Cardiac fibroblast (primary cell): ENCODE results near the gene PSMD10.

Experiments
- DNase-seq, 2 donors: peaks; one replicate each; pipeline versions ENCODE4 v3.0.0 to v3.0.0-alpha.2; 2010; ENCODE audit warnings: low read depth in 2 of 2
- H3K4me3 ChIP-seq, 2 donors: replicated peaks in 1 of 2; 1 replicate in 1 of 2; 2 replicates in 1 of 2; pipeline ENCODE4 v1.5.1; 2011; ENCODE audit warnings: low read depth in 2 of 2, low read length in 2 of 2, mild to moderate bottlenecking in 2 of 2, moderate library complexity in 1 of 2
- TF ChIP-seq, protein P1 (sequence below): IDR thresholded peaks from one replicate; pipeline ENCODE4 v1.5.1; 2011; ENCODE audit warnings: low read depth, mild to moderate bottlenecking, low read length, inconsistent platforms

PSMD10 gene

DNA sequence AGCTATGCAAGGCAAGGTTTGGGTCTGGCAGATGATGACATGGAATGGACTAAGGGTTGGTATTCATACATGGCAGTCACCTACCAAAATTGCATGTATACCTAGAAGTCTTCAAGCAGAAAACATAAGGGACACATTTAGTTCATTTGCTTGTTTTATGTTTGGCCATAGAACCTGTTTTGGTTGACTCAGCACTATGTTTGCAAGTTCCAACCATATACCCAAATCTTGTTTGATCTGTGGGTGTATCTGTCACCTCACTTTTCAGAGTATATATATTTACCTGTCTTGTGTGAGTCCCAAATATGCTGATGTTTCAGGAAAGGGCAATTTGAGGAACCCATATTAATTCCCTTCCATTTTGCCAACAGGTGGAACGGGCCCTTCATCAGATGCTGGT lies 39.5 kb upstream of the PSMD10 start:
- no peak for DNase-seq
- no peak overlapping the region for H3K4me3 ChIP-seq
- TF ChIP-seq, protein P1, sequence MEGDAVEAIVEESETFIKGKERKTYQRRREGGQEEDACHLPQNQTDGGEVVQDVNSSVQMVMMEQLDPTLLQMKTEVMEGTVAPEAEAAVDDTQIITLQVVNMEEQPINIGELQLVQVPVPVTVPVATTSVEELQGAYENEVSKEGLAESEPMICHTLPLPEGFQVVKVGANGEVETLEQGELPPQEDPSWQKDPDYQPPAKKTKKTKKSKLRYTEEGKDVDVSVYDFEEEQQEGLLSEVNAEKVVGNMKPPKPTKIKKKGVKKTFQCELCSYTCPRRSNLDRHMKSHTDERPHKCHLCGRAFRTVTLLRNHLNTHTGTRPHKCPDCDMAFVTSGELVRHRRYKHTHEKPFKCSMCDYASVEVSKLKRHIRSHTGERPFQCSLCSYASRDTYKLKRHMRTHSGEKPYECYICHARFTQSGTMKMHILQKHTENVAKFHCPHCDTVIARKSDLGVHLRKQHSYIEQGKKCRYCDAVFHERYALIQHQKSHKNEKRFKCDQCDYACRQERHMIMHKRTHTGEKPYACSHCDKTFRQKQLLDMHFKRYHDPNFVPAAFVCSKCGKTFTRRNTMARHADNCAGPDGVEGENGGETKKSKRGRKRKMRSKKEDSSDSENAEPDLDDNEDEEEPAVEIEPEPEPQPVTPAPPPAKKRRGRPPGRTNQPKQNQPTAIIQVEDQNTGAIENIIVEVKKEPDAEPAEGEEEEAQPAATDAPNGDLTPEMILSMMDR, result no peak

DNA sequence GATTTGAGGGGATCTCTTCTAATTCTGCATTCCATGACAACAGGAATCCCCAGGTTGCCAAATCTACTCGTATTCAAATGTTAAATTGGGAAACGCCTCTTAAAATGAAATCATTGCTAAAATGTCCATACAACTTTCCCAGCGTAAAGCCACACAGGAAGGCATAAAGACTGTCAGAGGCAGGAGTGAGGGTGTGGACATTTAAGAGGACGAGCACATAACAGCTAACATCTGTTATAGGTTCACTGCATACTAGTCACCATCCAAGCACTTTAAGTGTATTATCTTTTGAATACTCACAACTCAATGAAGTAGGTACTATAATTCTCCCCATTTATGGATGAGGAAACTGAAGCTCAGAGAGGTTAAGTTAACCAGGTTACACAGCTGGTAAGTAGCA lies 35.8 kb upstream of the PSMD10 start:
- H3K4me3 ChIP-seq, result no peak overlapping the region
- DNase-seq, result no peak
- TF ChIP-seq, protein P1, result no peak

DNA sequence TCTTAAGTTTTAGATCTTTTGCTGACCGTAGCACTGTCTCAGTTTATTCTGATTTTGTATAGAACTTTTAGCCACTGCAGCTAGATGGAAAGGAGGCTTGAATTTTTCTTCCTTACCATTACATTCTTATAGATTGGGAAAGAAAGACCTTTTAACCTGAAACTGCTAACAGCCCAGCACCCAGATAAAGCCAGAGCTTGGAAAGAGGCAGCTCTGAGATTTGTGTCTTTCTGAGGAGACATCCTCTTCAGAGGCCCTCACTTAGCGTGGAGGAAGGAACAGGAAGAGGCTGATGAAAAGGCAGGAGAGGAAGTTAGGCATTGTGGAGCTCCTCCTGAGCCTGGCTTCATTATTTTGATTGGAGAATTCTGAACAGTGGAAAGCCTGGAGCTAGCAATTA lies 35.3 kb upstream of the PSMD10 start:
- peak in 1 of 2 donors; percentile 43 for DNase-seq
- TF ChIP-seq, protein P1, result no peak
- no peak overlapping the region for H3K4me3 ChIP-seq

DNA sequence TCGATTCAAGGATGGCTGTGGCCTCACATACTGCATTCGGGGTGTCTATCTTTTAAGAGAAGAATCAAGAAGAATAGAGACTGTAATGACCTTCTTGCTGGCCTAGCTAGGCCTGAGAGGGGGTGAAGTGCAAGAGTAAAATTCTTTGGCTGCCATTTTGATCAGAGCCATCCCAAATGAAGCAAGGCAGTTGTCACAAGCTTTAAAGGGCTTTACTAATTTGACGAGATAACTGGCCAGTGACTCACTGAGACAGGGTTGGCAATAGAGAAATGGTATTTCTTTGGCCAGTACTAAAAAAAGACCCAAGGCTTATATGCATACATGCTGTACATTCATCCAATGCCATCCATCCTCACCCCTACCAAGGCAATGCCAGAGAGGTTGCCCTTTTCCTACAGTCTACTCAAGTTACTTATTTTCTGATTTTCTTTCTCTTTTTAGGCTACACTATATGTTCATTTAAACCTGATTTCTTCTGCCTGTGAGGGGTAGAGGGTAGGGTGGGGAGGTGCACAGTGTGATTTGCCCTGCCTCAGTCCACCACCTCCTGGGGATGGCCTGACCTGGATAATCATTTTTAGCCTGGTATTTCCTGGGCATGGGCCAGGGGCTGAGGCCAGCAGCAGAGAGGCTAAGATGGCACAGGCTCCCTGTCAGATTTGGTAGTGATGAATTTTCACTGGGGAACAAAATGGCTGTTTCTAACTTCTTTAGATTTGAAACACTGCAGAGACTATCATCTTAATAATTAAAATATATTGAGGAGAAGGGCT lies 32.4 kb upstream of the PSMD10 start:
- no peak overlapping the region for H3K4me3 ChIP-seq
- TF ChIP-seq, protein P1, result no peak
- DNase-seq, result no peak

DNA sequence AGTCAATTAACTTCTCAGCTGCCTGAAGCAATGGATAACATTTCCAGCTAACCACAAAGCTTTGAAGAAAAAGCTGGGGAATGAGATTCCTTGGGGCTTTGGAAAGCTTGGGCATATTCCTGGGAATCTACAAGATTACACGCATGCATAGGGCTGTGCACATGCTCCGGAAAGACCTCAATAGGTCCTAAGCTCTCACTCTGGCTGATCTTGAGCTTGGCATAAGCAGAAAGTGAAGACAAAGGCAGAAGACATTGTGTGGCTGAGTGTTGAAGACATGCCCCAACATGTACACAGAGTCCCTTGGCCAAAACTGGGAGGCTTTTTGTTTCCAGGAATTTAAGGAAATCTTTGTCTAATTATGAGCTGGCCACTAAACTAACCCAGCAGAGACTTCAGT lies 31.4 kb upstream of the PSMD10 start:
- DNase-seq, result peak; percentile 18 to 29
- TF ChIP-seq, protein P1, result no peak
- H3K4me3 ChIP-seq, result no peak overlapping the region

DNA sequence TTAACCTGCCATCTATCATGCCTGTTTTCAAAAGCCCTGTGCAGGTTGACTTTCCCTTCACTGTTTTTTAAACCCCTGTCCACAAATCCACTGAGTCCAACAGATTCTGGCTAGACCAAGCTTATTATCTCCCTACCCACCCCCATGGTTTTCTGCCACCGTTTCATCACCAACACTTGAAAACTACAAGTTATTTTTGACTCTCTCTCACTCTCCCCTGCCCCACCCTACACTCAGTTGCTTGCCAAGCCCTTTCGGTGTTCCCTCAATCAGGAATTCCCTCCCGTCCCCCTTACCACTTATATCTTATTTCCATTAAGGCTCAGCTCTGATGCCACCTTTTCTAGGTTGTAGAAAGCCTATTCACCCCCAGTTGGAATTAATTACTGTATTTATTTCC lies 29.9 kb upstream of the PSMD10 start:
- H3K4me3 ChIP-seq, result no peak overlapping the region
- TF ChIP-seq, protein P1, result no peak
- no peak for DNase-seq

DNA sequence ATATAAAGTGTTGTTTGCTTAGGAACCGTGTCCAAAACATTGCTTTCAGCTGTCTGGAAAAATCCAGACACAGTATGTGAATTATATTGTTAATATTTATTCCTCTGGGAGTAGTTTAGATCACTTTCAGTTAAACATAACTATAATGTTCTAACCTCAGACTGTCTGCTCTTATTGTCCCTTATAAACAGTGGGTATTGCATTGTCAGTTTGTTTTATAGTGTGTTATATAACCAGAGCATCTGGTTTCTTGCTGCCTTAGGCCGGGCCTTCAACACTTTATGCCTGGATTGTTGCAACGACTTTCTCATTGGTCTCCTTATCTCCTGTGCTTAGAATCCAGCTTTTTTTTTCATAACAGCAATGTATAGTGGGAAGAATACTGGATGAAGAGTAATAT lies 26.6 kb upstream of the PSMD10 start:
- TF ChIP-seq, protein P1, result no peak
- no peak for DNase-seq
- no peak overlapping the region for H3K4me3 ChIP-seq
